ENCODE data around the gene TRPM5.

DNA sequence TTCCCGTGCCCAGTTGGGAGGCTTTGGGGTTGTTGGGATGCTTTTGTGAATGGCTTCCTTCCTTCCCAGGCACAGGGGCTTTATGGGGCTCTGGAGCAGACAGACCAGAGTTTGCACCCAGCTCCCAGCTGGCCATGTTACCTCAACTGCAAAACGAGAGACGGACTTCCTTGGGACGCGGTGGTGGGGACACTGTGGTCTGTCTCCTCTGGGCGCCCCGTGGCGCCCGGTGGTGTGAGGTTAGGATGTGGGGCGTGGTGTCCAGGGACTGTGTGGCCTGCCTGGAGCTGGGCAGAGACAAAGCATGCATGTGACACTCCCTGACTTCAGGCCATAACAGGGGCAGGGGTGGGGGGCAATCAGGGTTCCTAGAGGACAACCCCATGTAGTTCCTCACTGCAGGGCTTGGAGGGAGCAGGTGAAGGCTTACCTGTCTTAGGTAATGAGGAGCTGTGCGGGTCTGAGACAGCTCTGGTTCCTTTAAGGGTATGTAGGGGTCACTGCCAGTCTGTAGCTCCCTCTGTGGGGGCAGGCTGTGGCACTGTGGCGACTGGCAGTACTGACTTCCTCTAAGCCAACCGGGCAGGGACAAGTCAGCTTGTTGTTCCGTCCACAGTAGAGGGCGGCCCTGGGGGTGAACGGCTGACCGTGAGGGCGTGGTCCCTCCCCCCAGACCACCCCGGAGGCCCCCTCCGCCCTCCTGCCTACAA, 14.9 kb upstream of the TRPM5 start:
- TF ChIP-seq EZH2 (IDR thresholded peaks at IDR 0.05; ENCODE audit: low read depth, unreplicated experiment) = no peak
- TF ChIP-seq, protein P1, sequence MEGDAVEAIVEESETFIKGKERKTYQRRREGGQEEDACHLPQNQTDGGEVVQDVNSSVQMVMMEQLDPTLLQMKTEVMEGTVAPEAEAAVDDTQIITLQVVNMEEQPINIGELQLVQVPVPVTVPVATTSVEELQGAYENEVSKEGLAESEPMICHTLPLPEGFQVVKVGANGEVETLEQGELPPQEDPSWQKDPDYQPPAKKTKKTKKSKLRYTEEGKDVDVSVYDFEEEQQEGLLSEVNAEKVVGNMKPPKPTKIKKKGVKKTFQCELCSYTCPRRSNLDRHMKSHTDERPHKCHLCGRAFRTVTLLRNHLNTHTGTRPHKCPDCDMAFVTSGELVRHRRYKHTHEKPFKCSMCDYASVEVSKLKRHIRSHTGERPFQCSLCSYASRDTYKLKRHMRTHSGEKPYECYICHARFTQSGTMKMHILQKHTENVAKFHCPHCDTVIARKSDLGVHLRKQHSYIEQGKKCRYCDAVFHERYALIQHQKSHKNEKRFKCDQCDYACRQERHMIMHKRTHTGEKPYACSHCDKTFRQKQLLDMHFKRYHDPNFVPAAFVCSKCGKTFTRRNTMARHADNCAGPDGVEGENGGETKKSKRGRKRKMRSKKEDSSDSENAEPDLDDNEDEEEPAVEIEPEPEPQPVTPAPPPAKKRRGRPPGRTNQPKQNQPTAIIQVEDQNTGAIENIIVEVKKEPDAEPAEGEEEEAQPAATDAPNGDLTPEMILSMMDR (conservative IDR thresholded peaks at IDR 0.05; ENCODE audit: low read depth in 2 of 2) = no peak
- TF ChIP-seq CREB1 (CRISPR knock-in tag; IDR thresholded peaks at IDR 0.05; ENCODE audit: low read depth) = no peak
- TF ChIP-seq REST (IDR thresholded peaks at IDR 0.05; ENCODE audit: unreplicated experiment) = no peak
- TF ChIP-seq POLR2AphosphoS5 (IDR thresholded peaks at IDR 0.05; ENCODE audit: low read depth) = no peak
- no peak for TF ChIP-seq JUNB (IDR thresholded peaks at IDR 0.05; ENCODE audit: unreplicated experiment)
- TF ChIP-seq EZH2phosphoT487 (IDR thresholded peaks at IDR 0.05; ENCODE audit: unreplicated experiment) = no peak
- no peak for TF ChIP-seq ZNF462 (CRISPR knock-in tag; IDR thresholded peaks at IDR 0.05)
- TF ChIP-seq ZNF331 (CRISPR knock-in tag; IDR thresholded peaks at IDR 0.05; ENCODE audit: low read depth) = no peak
- no peak for TF ChIP-seq STAT1 (IDR thresholded peaks at IDR 0.05; ENCODE audit: unreplicated experiment)
- TF ChIP-seq ETS1 (IDR thresholded peaks at IDR 0.05) = no peak
- TF ChIP-seq ZNF114 (CRISPR knock-in tag; IDR thresholded peaks at IDR 0.05) = no peak
- no peak for TF ChIP-seq NANOG (IDR thresholded peaks at IDR 0.05; ENCODE audit: borderline replicate concordance)

Measured in GM23338 (cell line).